Mesenchymal stem cell (in vitro differentiated cells and primary cell): ENCODE measurements around the gene FAM72C.
"Not testable (repeated sequence)": the region's sequence is repeated elsewhere in the genome, so short reads cannot be mapped to it uniquely, and the experiment has no call there.

Experiments
- DNase-seq: peaks from one replicate; pipeline ENCODE4 v3.0.0-alpha.2; 2013
- H2AFZ ChIP-seq: one replicate; pipeline ENCODE4 v1.6.1; 2013; ENCODE audit warnings: low read depth, mild to moderate bottlenecking, control low read depth, inconsistent platforms, low read length, moderate library complexity
- H2AK5ac ChIP-seq: 2 replicates; pipeline ENCODE4 v1.6.1; 2013; ENCODE audit warnings: low read length, moderate library complexity, mild to moderate bottlenecking, inconsistent platforms; ENCODE audit not compliant: severe bottlenecking
- H2BK120ac ChIP-seq: one replicate; pipeline ENCODE4 v1.6.1; 2013; ENCODE audit warnings: low read depth, mild to moderate bottlenecking, inconsistent platforms, low read length, moderate library complexity
- H2BK12ac ChIP-seq, 2 experiments: one replicate each; pipeline ENCODE4 v1.6.1; 2013; ENCODE audit warnings: inconsistent platforms in 2 of 2, low read length in 2 of 2, mild to moderate bottlenecking in 2 of 2, moderate library complexity in 2 of 2, control low read depth in 1 of 2
- H2BK15ac ChIP-seq: one replicate; pipeline ENCODE4 v1.6.1; 2013; ENCODE audit warnings: mild to moderate bottlenecking, low read depth, inconsistent platforms; ENCODE audit not compliant: poor library complexity, severe bottlenecking
- H2BK5ac ChIP-seq: 2 replicates; pipeline ENCODE4 v1.6.1; 2013; ENCODE audit warnings: low read depth, mild to moderate bottlenecking, low read length, control low read depth, inconsistent platforms; ENCODE audit not compliant: poor library complexity, severe bottlenecking
- H3K14ac ChIP-seq, 2 experiments: one replicate each; pipeline ENCODE4 v1.6.1; 2013; ENCODE audit warnings: inconsistent platforms in 2 of 2, low read length in 2 of 2, control low read depth in 1 of 2, mild to moderate bottlenecking in 1 of 2, moderate library complexity in 1 of 2
- H3K18ac ChIP-seq, 2 experiments: one replicate each; pipeline ENCODE4 v1.6.1; 2013; ENCODE audit warnings: inconsistent platforms in 2 of 2, low read length in 2 of 2, control low read depth in 1 of 2, low read depth in 1 of 2, mild to moderate bottlenecking in 1 of 2
- H3K23ac ChIP-seq, 2 experiments: one replicate each; pipeline ENCODE4 v1.6.1; 2013; ENCODE audit warnings: inconsistent platforms in 2 of 2, low read length in 2 of 2, mild to moderate bottlenecking in 2 of 2, moderate library complexity in 2 of 2, control low read depth in 1 of 2
- H3K27ac ChIP-seq: 2 replicates; pipeline ENCODE4 v1.5.1; 2013; ENCODE audit warnings: mild to moderate bottlenecking, moderate library complexity, low read length, control low read depth, inconsistent platforms; ENCODE audit not compliant: poor library complexity, severe bottlenecking
- H3K27me3 ChIP-seq, 2 experiments: 2 replicates each; pipeline versions ENCODE4 v1.6.1 to v1.7.0; 2013; ENCODE audit warnings: low read length in 2 of 2, mild to moderate bottlenecking in 2 of 2, moderate library complexity in 2 of 2, control low read depth in 1 of 2, inconsistent platforms in 1 of 2; ENCODE audit not compliant: control insufficient read depth in 1 of 2, insufficient read depth in 1 of 2
- H3K36me3 ChIP-seq, 2 experiments: 2 replicates each; pipeline versions ENCODE4 v1.6.1 to v1.7.0; 2013; ENCODE audit warnings: low read length in 2 of 2, control low read depth in 1 of 2, inconsistent platforms in 1 of 2, low read depth in 1 of 2, mild to moderate bottlenecking in 1 of 2; ENCODE audit not compliant: insufficient read depth in 2 of 2, control insufficient read depth in 1 of 2
- H3K4ac ChIP-seq, 2 experiments: one replicate each; pipeline ENCODE4 v1.6.1; 2013; ENCODE audit warnings: inconsistent platforms in 2 of 2, low read length in 2 of 2, mild to moderate bottlenecking in 2 of 2, moderate library complexity in 2 of 2, control low read depth in 1 of 2, low read depth in 1 of 2
- H3K4me1 ChIP-seq: 2 replicates; pipeline ENCODE4 v1.6.1; 2013; ENCODE audit warnings: low read depth, low read length, control low read depth; ENCODE audit not compliant: control insufficient read depth, insufficient read depth
- H3K4me2 ChIP-seq: 2 replicates; pipeline ENCODE4 v1.6.1; 2013; ENCODE audit warnings: low read length, mild to moderate bottlenecking, inconsistent platforms; ENCODE audit not compliant: poor library complexity, severe bottlenecking
- H3K4me3 ChIP-seq, 2 experiments: 2 replicates each; pipeline versions ENCODE4 v1.5.1 to v1.7.0; 2013; ENCODE audit warnings: low read length in 2 of 2, mild to moderate bottlenecking in 2 of 2, control low read depth in 1 of 2, low read depth in 1 of 2; ENCODE audit not compliant: insufficient read depth in 1 of 2
- H3K79me1 ChIP-seq: replicated peaks from 2 replicates; pipeline ENCODE4 v1.6.1; 2013; ENCODE audit warnings: mild to moderate bottlenecking, control low read depth, low read length, inconsistent platforms; ENCODE audit not compliant: poor library complexity, severe bottlenecking
- H3K9ac ChIP-seq: 2 replicates; pipeline ENCODE4 v1.7.0; 2013; ENCODE audit warnings: mild to moderate bottlenecking, low read length, moderate library complexity
- H3K9me3 ChIP-seq: 2 replicates; pipeline ENCODE4 v1.7.0; 2013; ENCODE audit warnings: mild to moderate bottlenecking, low read length; ENCODE audit not compliant: control insufficient read depth
- H4K8ac ChIP-seq: one replicate; pipeline ENCODE4 v1.6.1; 2013; ENCODE audit warnings: inconsistent platforms, mild to moderate bottlenecking, low read length, moderate library complexity
- H4K91ac ChIP-seq: one replicate; pipeline ENCODE4 v1.6.1; 2013; ENCODE audit warnings: mild to moderate bottlenecking, low read length, inconsistent platforms
- WGBS: methylation state at CpG from one replicate; pipeline ENCODE4 v1.1.7; 2013; ENCODE audit warnings: mixed read lengths; 5-methylcytosine and 5-hydroxymethylcytosine counted together

FAM72C gene

GRCh38 chr1:144014528-144014927 lies 42.7 kb upstream of the FAM72C start:
- H3K9ac ChIP-seq, H3K23ac ChIP-seq, H3K4me2 ChIP-seq, H2BK5ac ChIP-seq, H4K8ac ChIP-seq, H3K4ac ChIP-seq, H2BK15ac ChIP-seq, H3K27me3 ChIP-seq, H3K18ac ChIP-seq, H3K79me1 ChIP-seq, H3K27ac ChIP-seq, H3K36me3 ChIP-seq, H2AFZ ChIP-seq, H2BK12ac ChIP-seq, H4K91ac ChIP-seq, H3K14ac ChIP-seq, H3K4me3 ChIP-seq, H3K4me1 ChIP-seq, DNase-seq, H3K9me3 ChIP-seq, H2BK120ac ChIP-seq, H2AK5ac ChIP-seq: not testable (repeated sequence)
- no CpG with 5 or more reads among the region's 3 CpGs for WGBS

- not testable (repeated sequence) for H2AFZ ChIP-seq, H3K23ac ChIP-seq, H3K4ac ChIP-seq, H3K14ac ChIP-seq, H3K18ac ChIP-seq, H4K91ac ChIP-seq, H2BK120ac ChIP-seq, DNase-seq, H2AK5ac ChIP-seq, H2BK5ac ChIP-seq, H4K8ac ChIP-seq, H3K79me1 ChIP-seq, H2BK12ac ChIP-seq, H3K4me1 ChIP-seq, H3K9ac ChIP-seq, H3K4me3 ChIP-seq, H3K27ac ChIP-seq, H3K4me2 ChIP-seq, H3K9me3 ChIP-seq, H2BK15ac ChIP-seq, H3K27me3 ChIP-seq, H3K36me3 ChIP-seq
- no CpG with 5 or more reads among the region's 4 CpGs for WGBS
These were observed 42.3 kb upstream of the FAM72C start for GRCh38 chr1:144014121-144014520.

GRCh38 chr1:144012168-144012733 lies 40.5 kb upstream of the FAM72C start:
- H2AFZ ChIP-seq, H4K8ac ChIP-seq, H4K91ac ChIP-seq, H2BK5ac ChIP-seq, H3K4me1 ChIP-seq, H3K4me3 ChIP-seq, H3K27me3 ChIP-seq, H3K4ac ChIP-seq, H3K27ac ChIP-seq, H3K14ac ChIP-seq, H2BK120ac ChIP-seq, H3K9ac ChIP-seq, H3K23ac ChIP-seq, H3K18ac ChIP-seq, H3K4me2 ChIP-seq, H2BK12ac ChIP-seq, DNase-seq, H3K9me3 ChIP-seq, H3K79me1 ChIP-seq, H2BK15ac ChIP-seq, H2AK5ac ChIP-seq, H3K36me3 ChIP-seq: not testable (repeated sequence)
- no CpG with 5 or more reads among the region's 4 CpGs for WGBS

GRCh38 chr1:144009410-144009809 lies 37.6 kb upstream of the FAM72C start:
- not testable (repeated sequence) for H3K27ac ChIP-seq, H3K9ac ChIP-seq, H3K79me1 ChIP-seq, H3K4me3 ChIP-seq, H3K4me1 ChIP-seq, H2BK5ac ChIP-seq, H3K36me3 ChIP-seq, H2BK12ac ChIP-seq, H4K8ac ChIP-seq, H3K18ac ChIP-seq, H3K23ac ChIP-seq, H2BK120ac ChIP-seq, H3K4me2 ChIP-seq, H3K9me3 ChIP-seq, H2BK15ac ChIP-seq, H4K91ac ChIP-seq, H3K4ac ChIP-seq, H2AFZ ChIP-seq, H3K27me3 ChIP-seq, H3K14ac ChIP-seq, H2AK5ac ChIP-seq, DNase-seq
- WGBS: no CpG with 5 or more reads among the region's 3 CpGs
